Right forelimb (tissue), 1 donor: ENCODE measurements around the gene HES5.
A peak's percentile ranks its signal among the peaks of the same experiment; 100 is the strongest.

Source experiments
- DNase-seq: peaks from one replicate; pipeline ENCODE4 v3.0.0-alpha.2; 2018

HES5 gene

GRCh38 chr1:2530513-2531361, 674 bp upstream of the HES5 start:
- DNase-seq: no peak

GRCh38 chr1:2528966-2529783, 888 bp downstream of the HES5 start:
- DNase-seq: no peak

- no peak for DNase-seq
Observed at GRCh38 chr1:2528611-2528965, 1.5 kb downstream of the HES5 start.

- no peak for DNase-seq
Observed at GRCh38 chr1:2528016-2528415, 2.0 kb downstream of the HES5 start.

DNA sequence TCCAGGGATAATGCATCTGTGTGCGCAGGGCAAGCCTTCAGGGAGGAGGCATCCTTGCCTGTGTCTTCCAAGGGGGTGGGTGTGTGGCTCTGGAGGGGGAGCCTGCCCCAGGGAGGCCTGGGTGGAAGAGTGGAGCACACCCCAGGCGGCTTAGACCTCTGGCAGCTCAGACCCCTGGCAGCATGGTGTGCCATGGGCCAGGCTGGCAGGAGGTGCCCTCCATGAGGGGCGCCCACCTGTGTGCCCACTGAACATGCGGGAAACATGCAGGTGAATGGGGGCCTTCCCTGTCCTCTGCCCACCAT, 2.6 kb downstream of the HES5 start:
- DNase-seq: no peak

DNA sequence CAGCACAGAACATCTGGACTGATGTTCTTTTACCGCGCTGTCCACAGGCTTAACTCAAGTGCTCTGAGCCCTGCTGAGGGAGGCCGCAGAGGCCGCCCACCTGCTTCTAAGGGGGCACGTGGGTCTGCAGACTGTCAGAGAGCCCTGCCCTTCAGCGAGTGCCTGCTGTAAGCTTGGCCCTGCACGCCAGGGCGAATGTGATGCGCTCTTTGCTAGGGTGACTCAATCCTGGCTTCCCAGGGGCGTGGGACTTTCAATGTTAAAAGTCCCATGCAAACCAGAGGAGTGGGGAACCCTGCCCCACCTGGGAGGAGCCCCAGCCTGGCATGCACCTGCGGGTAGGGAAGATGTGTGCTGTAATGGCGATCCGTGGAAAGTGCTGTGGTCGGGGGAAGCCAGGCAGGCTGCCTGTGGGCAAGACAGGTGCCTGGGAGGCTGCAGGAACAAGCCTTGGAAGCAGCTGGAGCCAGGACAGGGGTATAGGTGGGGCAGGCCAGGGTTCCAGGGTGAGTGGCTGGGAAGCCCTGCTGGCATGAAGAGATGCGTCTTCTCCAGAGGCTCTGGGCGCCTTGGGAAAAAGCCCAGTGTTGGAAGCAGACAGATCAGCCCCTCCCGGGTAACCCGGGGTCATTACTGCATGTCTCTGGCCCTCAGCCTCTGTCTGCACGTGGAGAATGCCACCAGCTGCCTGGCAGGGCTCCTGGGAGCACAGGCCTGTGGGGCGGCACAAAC, 3.1 kb downstream of the HES5 start:
- no peak for DNase-seq

DNA sequence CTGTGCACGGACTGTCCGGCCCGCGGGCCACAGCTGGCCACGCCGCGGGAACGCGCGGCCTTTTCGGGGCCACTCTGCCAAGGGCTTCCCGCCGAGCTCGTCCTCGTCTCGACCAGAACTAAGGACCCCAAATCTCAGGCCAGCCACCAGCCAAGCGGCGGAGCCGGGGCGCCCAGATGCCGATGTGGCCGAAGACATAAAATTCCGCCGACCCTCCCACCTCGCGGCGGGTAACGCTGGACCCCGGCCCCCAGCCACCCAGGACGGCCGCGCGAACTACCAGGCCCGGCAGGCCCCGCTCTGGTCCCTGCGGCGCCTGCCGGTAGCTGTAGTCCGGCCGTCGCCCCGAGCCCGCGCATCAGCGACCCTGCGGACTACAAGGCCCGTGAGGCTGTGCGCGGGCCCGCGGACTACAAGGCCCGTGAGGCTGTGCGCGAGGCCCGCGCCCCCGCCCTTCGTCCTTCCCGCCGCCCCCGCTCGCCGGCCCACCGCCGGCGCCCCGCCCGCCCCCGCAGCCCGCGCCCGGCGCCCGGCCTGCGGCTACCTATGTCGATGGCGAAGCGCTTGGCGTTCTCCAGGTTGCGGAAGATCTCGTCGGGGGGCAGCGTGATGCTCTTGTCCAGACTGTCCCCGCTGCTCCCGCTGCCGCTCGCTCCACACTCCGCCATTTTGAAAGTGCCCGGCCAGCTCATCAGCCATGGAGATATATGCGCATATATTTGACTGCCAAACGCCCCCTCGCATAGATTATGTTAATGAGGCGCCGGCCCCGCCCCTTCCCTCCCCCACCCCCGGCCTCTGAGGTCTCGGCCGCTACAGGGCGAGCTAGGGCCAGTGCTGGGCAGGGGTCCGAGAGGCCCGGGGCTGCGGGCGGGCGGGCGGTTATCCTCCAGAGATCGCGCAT, 3.9 kb downstream of the HES5 start, which contains the start of gene PANK4:
PANK4 (minus strand) TSS at position 677 of the 904 bp plus-strand sequence; CDS start at position 668, 9 bp downstream.
- DNase-seq: peak; percentile 93

DNA sequence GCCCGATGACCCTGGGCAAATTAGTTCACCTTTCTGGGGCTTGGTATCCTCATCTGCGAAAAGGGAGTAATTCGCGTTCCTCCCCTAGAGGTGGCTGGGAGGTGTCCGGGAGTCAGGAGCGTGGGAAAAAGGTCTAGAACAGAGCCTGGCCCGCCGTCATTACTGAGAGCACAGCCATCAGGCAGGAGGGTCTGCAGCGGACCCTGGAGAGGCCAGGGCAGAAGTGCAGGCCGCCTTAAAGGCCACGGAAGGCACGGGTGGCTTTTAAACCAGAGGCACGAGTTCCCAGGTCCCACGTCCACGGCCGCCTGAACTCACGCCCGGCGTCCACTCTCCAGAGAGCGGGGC, 4.5 kb downstream of the HES5 start:
- no peak for DNase-seq

- DNase-seq: no peak
Observed at GRCh38 chr1:2523891-2524609, 6.0 kb downstream of the HES5 start.

- DNase-seq: no peak
Observed at GRCh38 chr1:2523191-2523890, 6.7 kb downstream of the HES5 start.

DNA sequence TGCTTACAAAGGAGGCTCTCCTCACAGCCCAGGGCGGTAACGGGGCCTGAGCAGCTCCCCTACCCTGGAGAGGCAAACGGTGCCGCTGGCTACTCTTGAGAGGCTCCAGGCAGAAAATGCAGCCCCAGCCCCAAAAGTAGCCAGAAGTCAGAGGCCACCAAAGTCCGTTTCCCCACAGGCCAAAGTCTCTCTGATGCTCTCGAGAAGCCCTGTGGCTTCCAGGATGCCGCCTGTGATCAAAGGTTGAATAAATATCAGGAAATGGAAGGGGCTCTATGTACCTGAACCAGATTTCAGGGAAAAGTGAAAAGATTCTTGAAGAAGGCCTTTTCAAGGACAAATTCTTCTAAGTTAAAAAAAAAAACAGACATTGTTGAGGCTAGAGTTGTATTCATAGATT, 7.8 kb downstream of the HES5 start:
- DNase-seq: no peak

DNA sequence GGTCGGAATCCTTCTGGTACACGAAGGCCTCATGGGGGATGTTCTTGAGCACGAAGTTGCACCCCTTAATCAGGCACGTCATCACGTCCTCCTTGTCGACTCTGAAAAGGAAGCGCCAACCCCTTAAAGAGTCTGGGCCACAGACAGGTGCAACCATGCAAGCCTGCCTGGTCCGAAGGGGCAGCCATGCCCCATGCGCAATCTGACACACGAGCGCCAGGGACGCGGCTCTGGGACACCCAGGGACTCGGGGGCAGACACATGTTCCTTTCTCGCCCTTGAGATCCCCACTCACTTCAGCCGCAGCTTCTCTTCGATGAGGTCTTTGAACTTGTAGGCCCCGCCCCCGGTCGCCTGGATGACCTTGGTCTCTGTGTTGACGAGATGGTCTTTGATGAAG, 9.3 kb downstream of the HES5 start:
- DNase-seq: no peak

GRCh38 chr1:2520206-2520605, 9.9 kb downstream of the HES5 start:
- DNase-seq: no peak

DNA sequence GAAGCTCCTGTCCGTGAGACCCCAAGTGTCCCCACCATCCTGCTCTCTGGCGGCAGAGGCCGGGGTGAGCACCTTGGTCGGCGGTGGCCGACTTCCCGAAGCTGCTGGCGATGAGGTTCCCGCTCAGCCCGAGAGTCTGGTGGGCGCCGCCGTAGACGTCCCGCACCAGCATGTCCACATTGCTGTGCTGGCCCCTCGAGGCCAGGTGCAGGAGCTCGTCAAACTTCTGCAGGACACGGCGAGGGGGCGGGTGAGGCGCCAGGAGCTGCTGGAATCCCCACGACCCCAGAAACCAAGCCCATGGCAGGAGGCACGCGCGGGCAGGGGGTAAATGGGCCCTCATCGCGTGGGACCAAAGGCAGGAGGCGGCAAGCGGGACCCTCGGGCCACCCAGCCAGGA, 10.3 kb downstream of the HES5 start:
- DNase-seq: no peak

- DNase-seq: no peak
Observed at GRCh38 chr1:2519029-2519685, 10.9 kb downstream of the HES5 start.

- DNase-seq: no peak
Observed at GRCh38 chr1:2518528-2518927, 11.5 kb downstream of the HES5 start.

DNA sequence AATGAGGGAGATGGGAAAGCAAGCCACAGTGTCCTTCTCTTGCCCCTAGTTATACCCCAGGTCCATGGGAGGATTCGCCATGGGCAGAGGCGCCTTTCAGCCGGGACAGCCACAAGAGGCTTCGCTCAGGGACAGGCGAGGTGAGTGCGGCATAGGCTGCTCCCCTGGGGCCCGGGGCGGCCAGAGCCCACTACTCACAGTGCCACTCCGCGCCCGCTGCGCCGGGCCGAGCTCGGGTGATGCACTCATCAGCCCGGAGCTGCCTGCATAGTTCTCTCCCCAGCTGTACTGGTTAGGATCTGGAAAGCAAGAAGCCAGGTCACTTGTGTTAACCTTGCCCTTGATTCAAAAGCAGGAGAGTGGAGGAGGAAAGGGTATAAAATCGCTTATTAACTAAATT, 12.1 kb downstream of the HES5 start:
- DNase-seq: no peak

GRCh38 chr1:2516946-2517345, 13.1 kb downstream of the HES5 start:
- no peak for DNase-seq

DNA sequence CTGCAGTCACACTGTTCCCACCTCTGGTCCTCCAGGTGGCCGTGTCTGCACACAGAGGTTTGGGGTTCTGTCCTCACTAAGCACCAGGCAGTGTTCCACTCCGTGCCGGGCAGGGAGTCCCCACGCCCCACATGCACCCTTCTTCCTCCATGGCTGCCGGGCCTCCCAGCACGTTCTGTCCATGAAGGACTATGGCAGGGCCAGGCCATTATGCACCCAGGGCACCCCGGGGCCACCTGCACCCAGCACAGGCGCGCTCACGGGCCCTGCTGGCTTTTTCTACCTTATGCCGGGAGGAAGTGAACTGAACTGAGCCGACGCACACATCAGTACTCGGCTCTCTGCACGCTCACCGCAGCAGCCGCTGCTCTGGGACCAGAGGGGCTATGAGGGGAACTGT, 13.9 kb downstream of the HES5 start:
- DNase-seq: no peak

DNA sequence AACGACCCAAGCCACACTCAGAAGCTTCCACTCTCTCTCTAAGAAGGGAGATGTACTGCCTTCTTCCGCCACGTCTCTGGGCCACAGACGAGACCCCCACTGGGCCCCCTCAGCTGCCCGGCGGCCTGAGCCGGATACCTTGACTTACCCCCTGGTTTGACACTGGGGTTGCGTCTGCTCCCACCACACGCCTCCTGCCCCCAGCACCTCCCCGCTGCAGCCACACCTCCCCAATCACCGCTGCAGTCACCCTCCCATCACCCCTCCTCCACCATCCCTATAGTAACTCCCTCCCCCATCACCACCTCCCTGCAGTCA, 14.3 kb downstream of the HES5 start:
- no peak for DNase-seq
